Lower leg skin (tissue), 3 donors: ENCODE results near the gene ATP7B.

Experiments used
- CTCF ChIP-seq, 3 donors: fragments of 450-650 bp; IDR thresholded peaks; one replicate each; pipeline ENCODE4 v1.5.1; 2016; ENCODE audit warnings: antibody characterized with exemption in 3 of 3, mild to moderate bottlenecking in 3 of 3, moderate library complexity in 2 of 3
- POLR2A ChIP-seq, 2 donors: fragments of 450-650 bp; IDR thresholded peaks; one replicate each; pipeline ENCODE4 v1.6.1; 2016 to 2017; ENCODE audit warnings: antibody characterized with exemption in 2 of 2, mild to moderate bottlenecking in 1 of 2, moderate library complexity in 1 of 2

- no peak for TF ChIP-seq POLR2A (IDR thresholded peaks at IDR 0.05)
- no peak for TF ChIP-seq CTCF (IDR thresholded peaks at IDR 0.05)
These were observed 1.3 kb downstream of the ATP7B start for GRCh38 chr13:52009946-52010345.
